HepG2 (cell line): ENCODE results near the gene HINT1. TPM values are rescaled to one million over a fixed set of nuclear protein-coding genes. Genes with fewer than 3 reads are reported as not detected.

Source experiments
- ARNT2 ChIP-seq: sonication (generic); formaldehyde crosslinking; IDR thresholded peaks from 2 replicates; pipeline ENCODE4 v1.8.0; 2022; ENCODE audit warnings: mild to moderate bottlenecking, low read depth, missing genetic modification reagents, moderate library complexity
- EHMT2 ChIP-seq: fragments of 200-600 bp; sonication (generic); IDR thresholded peaks from 2 replicates; pipeline ENCODE4 v1.7.0; 2017; ENCODE audit warnings: antibody characterized with exemption, low read depth, low read length, borderline replicate concordance
- ERF ChIP-seq: IDR thresholded peaks from 2 replicates; pipeline ENCODE4 v1.6.1; 2018; ENCODE audit warnings: missing biosample characterization, missing genetic modification reagents
- ETV5 ChIP-seq: IDR thresholded peaks from 2 replicates; pipeline ENCODE4 v1.6.1; 2018; ENCODE audit warnings: missing biosample characterization, missing genetic modification reagents, inconsistent platforms, borderline replicate concordance
- HNF1A ChIP-seq, 2 experiments: sonication (generic) in 1 of 2; formaldehyde crosslinking in 1 of 2; IDR thresholded peaks; 2 replicates each; pipeline versions ENCODE4 v1.4.0 to v1.6.1; 2016 to 2020; ENCODE audit warnings: borderline replicate concordance in 1 of 2, low read depth in 1 of 2, mild to moderate bottlenecking in 1 of 2, missing genetic modification reagents in 1 of 2
- HNF4A ChIP-seq: sonication (generic); formaldehyde crosslinking; IDR thresholded peaks from 2 replicates; pipeline ENCODE4 v1.4.0; 2020; ENCODE audit warnings: missing genetic modification reagents
- KDM3A ChIP-seq: IDR thresholded peaks from 2 replicates; pipeline ENCODE4 v1.6.1; 2018; ENCODE audit warnings: low read depth, missing compliant biosample characterization
- REST ChIP-seq, 2 experiments: IDR thresholded peaks; 2 replicates each; pipeline ENCODE4 v1.6.1; 2011 to 2012; ENCODE audit warnings: low read length in 2 of 2, borderline replicate concordance in 1 of 2, low read depth in 1 of 2, mild to moderate bottlenecking in 1 of 2, moderate library complexity in 1 of 2
- SNAPC4 ChIP-seq: sonication (generic); formaldehyde crosslinking; IDR thresholded peaks from 2 replicates; pipeline ENCODE4 v1.4.0; 2020; ENCODE audit warnings: mild to moderate bottlenecking, missing genetic modification reagents
- ZNF136 ChIP-seq: sonication (generic); formaldehyde crosslinking; IDR thresholded peaks from 2 replicates; pipeline ENCODE4 v1.8.1; 2022; ENCODE audit warnings: low read depth, mild to moderate bottlenecking, moderate library complexity, missing genetic modification reagents
- ZNF205 ChIP-seq: IDR thresholded peaks from 2 replicates; pipeline ENCODE4 v1.6.1; 2018; ENCODE audit warnings: missing biosample characterization, missing genetic modification reagents
- ZNF343 ChIP-seq: sonication (generic); formaldehyde crosslinking; IDR thresholded peaks from 2 replicates; pipeline ENCODE4 v1.4.0; 2020; ENCODE audit warnings: mild to moderate bottlenecking, missing genetic modification reagents
- ZNF768 ChIP-seq: sonication (generic); formaldehyde crosslinking; IDR thresholded peaks from 2 replicates; pipeline ENCODE4 v1.4.0; 2020; ENCODE audit warnings: missing genetic modification reagents
- ZNF777 ChIP-seq: sonication (generic); formaldehyde crosslinking; IDR thresholded peaks from 2 replicates; pipeline ENCODE4 v1.4.0; 2020; ENCODE audit warnings: missing genetic modification reagents
- polyA plus RNA-seq, 8 experiments: library from polyadenylated mRNA; depleted of rRNA in 3 of 8; stranded (reverse) in 7 of 8; unstranded in 1 of 8; fragments of >200 nt; fragmentation: Illumina TruSeq in 4 of 8; extraction: Trizol in 4 of 8; gene quantifications; 2 replicates each; pipeline versions ENCODE4 v1.2.1 to v1.2.3, GENCODE V29; 2011 to 2016; ENCODE audit warnings: low read depth in 4 of 8, missing spikeins in 1 of 8, mixed read lengths in 1 of 8; ENCODE audit not compliant: insufficient read depth in 1 of 8
- total RNA-seq, 5 experiments: library from RNA; depleted of rRNA; stranded (reverse); fragments of >200 nt; fragmentation: Illumina TruSeq; extraction: Trizol; gene quantifications; 2 replicates each; pipeline ENCODE4 v1.2.3, GENCODE V29; 2016; ENCODE audit warnings: low read depth in 1 of 5

HINT1 gene
- total and polyA plus RNA-seq, 2 of the 13 experiments (the other 11 are each of a cell fraction or from before 2014, with no cell fraction given), result 428 to 997 TPM

GRCh38 chr5:131164191-131165118 lies 601 bp downstream of the HINT1 start (continued):
- TF ChIP-seq HNF1A (IDR thresholded peaks at IDR 0.05; ENCODE audit: low read depth), result no peak
- TF ChIP-seq HNF1A (CRISPR knock-in tag; IDR thresholded peaks at IDR 0.05; ENCODE audit: borderline replicate concordance), result no peak
- peak; percentile 62; the same call in 1 of the 2 replicates for TF ChIP-seq ZNF768 (CRISPR knock-in tag)
- TF ChIP-seq ZNF777 (CRISPR knock-in tag), result peak; percentile 49; the same call in 1 of the 2 replicates
- TF ChIP-seq ZNF343, result no peak; the same call in none of the 2 replicates
- TF ChIP-seq ERF, result no peak
- peak; percentile 37; the same call in 1 of the 2 replicates for TF ChIP-seq ETV5 (CRISPR knock-in tag)
- no peak for TF ChIP-seq EHMT2
- TF ChIP-seq REST (IDR thresholded peaks at IDR 0.05; ENCODE audit: borderline replicate concordance in 1 of 2, low read depth in 1 of 2, low read length in 2 of 2), result peak in 1 of 2 experiments; percentile 31; a peak in 1 of 4 replicates
- TF ChIP-seq KDM3A (CRISPR knock-in tag), result no peak
- TF ChIP-seq SNAPC4 (CRISPR knock-in tag), result 0 out of 2 replicates have a peak, but pooled peaks have one; percentile 31
- no peak for TF ChIP-seq ZNF205
- TF ChIP-seq ARNT2 (CRISPR knock-in tag), result 0 out of 2 replicates have a peak, but pooled peaks have one; percentile 33
- no peak for TF ChIP-seq ZNF136 (CRISPR knock-in tag)
- TF ChIP-seq HNF4A (CRISPR knock-in tag), result peak; percentile 26; the same call in 1 of the 2 replicates
